Endothelial cell (in vitro differentiated cells): ENCODE measurements around the gene NCR2. TPM values are rescaled to one million over a fixed set of nuclear protein-coding genes. Genes with fewer than 3 reads are reported as not detected.

Source experiments
- DNase-seq: peaks from one replicate; pipeline ENCODE4 v3.0.0; 2021; ENCODE audit warnings: low spot score
- H3K27ac Mint-ChIP-seq: one replicate; pipeline ENCODE4 v1.8.0; 2021; ENCODE audit warnings: mixed read lengths, inconsistent platforms; ENCODE audit not compliant: unreplicated experiment
- H3K27me3 Mint-ChIP-seq: one replicate; pipeline ENCODE4 v1.8.0; 2021; ENCODE audit warnings: mild to moderate bottlenecking, moderate library complexity, mixed read lengths, inconsistent platforms; ENCODE audit not compliant: unreplicated experiment
- H3K36me3 Mint-ChIP-seq: one replicate; pipeline ENCODE4 v1.8.0; 2021; ENCODE audit warnings: mild to moderate bottlenecking, low read depth, mixed read lengths, inconsistent platforms; ENCODE audit not compliant: unreplicated experiment
- H3K4me1 Mint-ChIP-seq: one replicate; pipeline ENCODE4 v1.8.0; 2021; ENCODE audit warnings: mild to moderate bottlenecking, mixed read lengths, inconsistent platforms; ENCODE audit not compliant: unreplicated experiment
- H3K4me3 Mint-ChIP-seq: one replicate; pipeline ENCODE4 v1.8.0; 2021; ENCODE audit warnings: mild to moderate bottlenecking, mixed read lengths, inconsistent platforms; ENCODE audit not compliant: unreplicated experiment
- H3K9me3 Mint-ChIP-seq: one replicate; pipeline ENCODE4 v1.8.0; 2021; ENCODE audit warnings: mixed read lengths, inconsistent platforms; ENCODE audit not compliant: unreplicated experiment
- total RNA-seq: library from RNA; stranded (reverse); fragmentation: NEBNext Ultra II Directional; extraction: Animal tissue kit (Norgen Biotek cat#: 25700); gene quantifications from one replicate; pipeline ENCODE4 v1.2.1, GENCODE V29; 2021; ENCODE audit not compliant: unreplicated experiment
- TF ChIP-seq, protein P1 (sequence below): fragments of 200-600 bp; sonication (generic); IDR thresholded peaks from one replicate; pipeline ENCODE4 v1.5.0; 2021; ENCODE audit warnings: antibody characterized with exemption; ENCODE audit not compliant: unreplicated experiment

Gene NCR2
- total RNA-seq, 1 donor from 2014 or later: not detected

DNA sequence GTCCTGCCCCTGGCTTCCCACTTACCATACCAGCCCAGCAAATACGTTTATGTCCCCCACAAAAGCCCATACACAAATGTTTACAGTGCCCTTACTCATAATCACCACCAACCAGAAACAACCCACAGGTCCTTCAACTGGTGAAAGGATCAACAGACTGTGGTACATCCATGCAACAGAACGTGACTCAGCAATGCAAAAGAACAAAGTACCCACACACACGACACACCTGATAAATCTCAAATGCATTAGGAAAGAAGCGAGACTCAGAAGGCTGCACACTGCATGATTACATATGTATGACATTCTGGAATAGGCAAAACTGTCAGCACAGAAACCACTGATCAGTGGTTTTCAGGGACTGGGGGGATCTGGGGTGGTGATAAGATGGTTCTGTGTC is 20.5 kb downstream of the NCR2 start:
- TF ChIP-seq, protein P1, sequence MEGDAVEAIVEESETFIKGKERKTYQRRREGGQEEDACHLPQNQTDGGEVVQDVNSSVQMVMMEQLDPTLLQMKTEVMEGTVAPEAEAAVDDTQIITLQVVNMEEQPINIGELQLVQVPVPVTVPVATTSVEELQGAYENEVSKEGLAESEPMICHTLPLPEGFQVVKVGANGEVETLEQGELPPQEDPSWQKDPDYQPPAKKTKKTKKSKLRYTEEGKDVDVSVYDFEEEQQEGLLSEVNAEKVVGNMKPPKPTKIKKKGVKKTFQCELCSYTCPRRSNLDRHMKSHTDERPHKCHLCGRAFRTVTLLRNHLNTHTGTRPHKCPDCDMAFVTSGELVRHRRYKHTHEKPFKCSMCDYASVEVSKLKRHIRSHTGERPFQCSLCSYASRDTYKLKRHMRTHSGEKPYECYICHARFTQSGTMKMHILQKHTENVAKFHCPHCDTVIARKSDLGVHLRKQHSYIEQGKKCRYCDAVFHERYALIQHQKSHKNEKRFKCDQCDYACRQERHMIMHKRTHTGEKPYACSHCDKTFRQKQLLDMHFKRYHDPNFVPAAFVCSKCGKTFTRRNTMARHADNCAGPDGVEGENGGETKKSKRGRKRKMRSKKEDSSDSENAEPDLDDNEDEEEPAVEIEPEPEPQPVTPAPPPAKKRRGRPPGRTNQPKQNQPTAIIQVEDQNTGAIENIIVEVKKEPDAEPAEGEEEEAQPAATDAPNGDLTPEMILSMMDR: no peak
- H3K9me3 Mint-ChIP-seq: no peaks in the 10 kb centered on the region
- no peak overlapping the region for H3K4me3 Mint-ChIP-seq
- peaks cover 4% of the 10 kb centered on the region for H3K36me3 Mint-ChIP-seq
- no peak overlapping the region for H3K27ac Mint-ChIP-seq
- no peak for DNase-seq
- no peaks in the 10 kb centered on the region for H3K4me1 Mint-ChIP-seq
- no peaks in the 10 kb centered on the region for H3K27me3 Mint-ChIP-seq

GRCh38 chr6:41356825-41357224 is 21.4 kb downstream of the NCR2 start:
- Mint-ChIP-seq H3K9me3 (no peaks in the 10 kb centered on the region), H3K4me1 (no peaks in the 10 kb centered on the region), H3K27me3 (no peaks in the 10 kb centered on the region), H3K27ac (no peak overlapping the region), H3K36me3 (peaks cover 4% of the 10 kb centered on the region), H3K4me3 (no peak overlapping the region)
- no peak for DNase-seq
- TF ChIP-seq, protein P1: no peak

- no peak overlapping the region for H3K4me3 Mint-ChIP-seq
- peaks cover 4% of the 10 kb centered on the region for H3K36me3 Mint-ChIP-seq
- no peak for DNase-seq
- TF ChIP-seq, protein P1: no peak
- no peaks in the 10 kb centered on the region for H3K4me1 Mint-ChIP-seq
- no peak overlapping the region for H3K27ac Mint-ChIP-seq
- no peaks in the 10 kb centered on the region for H3K27me3 Mint-ChIP-seq
- no peaks in the 10 kb centered on the region for H3K9me3 Mint-ChIP-seq
Measured at GRCh38 chr6:41358503-41358902, 23.1 kb downstream of the NCR2 start.

DNA sequence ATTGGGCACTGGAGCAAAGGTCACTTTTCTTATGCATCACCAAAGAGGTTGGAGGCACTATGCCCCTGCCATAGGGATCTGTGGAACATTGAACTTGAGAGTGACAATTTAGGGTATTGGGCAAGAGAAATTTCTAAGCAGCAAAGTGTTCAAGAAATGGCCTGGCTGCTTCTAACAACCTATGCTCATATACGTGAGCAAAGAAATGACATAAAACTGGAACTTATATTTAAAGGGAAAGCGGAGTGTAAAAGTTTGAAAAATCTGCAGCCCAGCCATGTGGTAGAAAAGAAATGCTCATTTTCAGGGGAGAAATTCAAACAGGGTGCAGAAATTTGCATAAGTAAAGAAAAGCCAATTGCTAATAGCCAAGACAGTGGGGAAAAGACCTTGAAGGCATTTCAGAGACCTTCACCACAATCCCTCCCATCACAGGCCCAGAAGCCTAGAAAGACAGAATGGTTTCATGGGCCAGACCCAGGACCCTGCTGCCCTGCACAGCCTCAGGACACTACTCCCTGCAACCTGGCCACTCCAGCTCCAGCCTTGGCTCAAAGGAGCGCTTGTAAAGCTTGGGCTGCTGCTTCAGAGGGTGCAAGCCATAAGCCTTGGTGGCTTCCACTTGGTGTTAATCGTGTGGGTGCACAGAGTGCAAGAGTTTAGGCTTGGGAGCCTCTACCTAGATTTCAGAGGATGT is 24.4 kb downstream of the NCR2 start:
- no peak overlapping the region for H3K27ac Mint-ChIP-seq
- H3K9me3 Mint-ChIP-seq: no peaks in the 10 kb centered on the region
- H3K4me3 Mint-ChIP-seq: no peak overlapping the region
- no peaks in the 10 kb centered on the region for H3K4me1 Mint-ChIP-seq
- no peak for DNase-seq
- TF ChIP-seq, protein P1: no peak
- H3K36me3 Mint-ChIP-seq: peaks cover 4% of the 10 kb centered on the region
- no peaks in the 10 kb centered on the region for H3K27me3 Mint-ChIP-seq

- Mint-ChIP-seq H3K36me3 (peaks cover 4% of the 10 kb centered on the region), H3K4me1 (no peaks in the 10 kb centered on the region), H3K4me3 (no peak overlapping the region), H3K27me3 (no peaks in the 10 kb centered on the region), H3K27ac (no peak overlapping the region), H3K9me3 (no peaks in the 10 kb centered on the region)
- TF ChIP-seq, protein P1: no peak
- DNase-seq: no peak
Measured at GRCh38 chr6:41360314-41360685, 24.9 kb downstream of the NCR2 start.
